GM18505 (cell line): ENCODE results near the gene TTBK2.

ENCODE experiments used
- ATAC-seq: cut with Tn5 transposase; IDR thresholded peaks from one replicate; pipeline ENCODE4 v1.9.1; 2021; ENCODE audit not compliant: unreplicated experiment
- POLR2A ChIP-seq: IDR thresholded peaks from 4 replicates; pipeline ENCODE4 v1.6.1; 2011; ENCODE audit warnings: borderline replicate concordance; ENCODE audit not compliant: insufficient read depth, insufficient read length; ENCODE audit errors: extremely low read depth

TTBK2 gene

DNA sequence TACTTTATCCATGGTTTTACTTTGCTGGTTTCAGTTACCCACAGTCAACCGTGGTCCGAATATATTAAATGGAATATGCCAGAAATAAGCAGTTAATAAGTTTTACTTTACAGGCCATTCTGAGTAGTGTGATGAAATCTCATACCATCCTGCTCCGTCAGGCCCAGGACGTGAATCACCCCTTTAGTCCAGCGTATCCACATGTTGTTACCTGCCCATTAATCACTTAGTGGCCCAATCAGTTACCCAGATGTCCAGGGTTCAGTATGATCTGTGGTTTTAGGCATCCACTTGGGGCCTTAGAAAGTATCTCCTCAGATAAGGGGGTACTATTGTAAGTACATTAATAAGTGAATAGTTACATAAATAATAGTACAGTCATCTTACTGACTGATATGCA, 88.0 kb downstream of the TTBK2 start:
- no peak for TF ChIP-seq POLR2A
- no peak for ATAC-seq

DNA sequence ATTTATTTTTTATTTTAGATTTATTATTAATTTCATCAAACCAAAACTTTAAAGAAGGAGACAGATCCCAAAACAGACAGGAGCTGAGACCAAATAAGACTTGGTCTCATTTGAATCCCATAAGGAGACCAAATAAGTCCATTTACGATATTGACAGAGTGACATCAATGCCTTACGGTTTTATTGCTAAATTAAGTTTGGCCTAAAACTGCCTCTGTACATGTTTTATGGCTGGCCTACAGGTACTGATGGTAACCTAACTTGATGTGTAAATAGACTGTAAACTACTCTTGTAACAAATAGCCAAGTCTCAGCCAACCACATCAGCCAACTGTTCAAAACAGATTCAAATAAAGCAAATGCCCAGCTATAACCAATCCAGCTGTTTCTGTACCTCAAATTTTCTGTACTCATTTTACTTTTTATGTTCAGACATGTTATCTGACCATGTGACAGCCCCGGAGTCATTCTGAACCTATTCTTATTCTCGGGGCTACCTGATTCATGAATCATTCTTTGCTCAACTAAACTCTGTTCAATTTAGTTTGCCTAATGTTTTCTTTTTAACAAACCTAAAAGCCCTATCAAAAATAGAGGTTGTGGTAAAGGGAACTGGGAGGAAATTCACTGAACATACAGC, 94.2 kb downstream of the TTBK2 start:
- no peak for TF ChIP-seq POLR2A
- ATAC-seq: no peak

DNA sequence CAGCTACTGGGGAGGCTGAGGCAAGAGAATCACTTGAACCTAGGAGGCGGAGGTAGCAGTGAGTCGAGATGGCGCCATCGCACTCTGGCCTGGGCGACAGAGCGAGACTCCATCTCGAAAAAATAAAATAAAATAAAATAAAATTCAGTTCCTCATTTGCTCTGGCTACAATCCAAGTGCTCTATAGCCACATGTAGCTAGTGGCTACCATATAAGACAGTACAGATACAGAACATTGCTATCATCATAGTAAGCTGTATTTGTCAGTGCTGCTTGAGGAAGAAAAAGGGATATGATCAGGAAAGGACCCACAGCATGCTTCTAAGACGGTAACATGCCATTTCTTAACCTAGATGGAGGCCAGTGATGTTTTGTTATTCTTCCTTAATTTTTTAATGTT, 95.0 kb downstream of the TTBK2 start:
- TF ChIP-seq POLR2A: no peak
- ATAC-seq: no peak

DNA sequence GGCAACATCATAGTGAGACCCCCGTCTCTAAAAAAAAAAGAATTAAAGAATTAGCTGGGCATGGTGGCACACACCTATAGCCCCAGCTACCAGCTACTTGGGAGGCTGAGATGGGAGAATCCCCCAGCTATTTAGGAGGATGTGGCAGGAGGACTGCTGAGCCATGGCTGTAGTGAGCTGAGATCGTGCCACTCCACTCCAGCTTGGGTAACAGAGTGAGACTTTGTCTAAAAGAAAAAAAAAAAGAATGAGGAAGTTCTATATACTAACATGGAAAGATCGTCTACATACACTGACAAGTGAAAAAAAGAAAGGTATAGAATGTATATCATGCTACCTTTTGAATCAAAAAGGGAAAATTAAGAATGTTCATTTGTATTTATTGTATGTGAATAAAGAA, 99.8 kb downstream of the TTBK2 start:
- ATAC-seq: no peak

DNA sequence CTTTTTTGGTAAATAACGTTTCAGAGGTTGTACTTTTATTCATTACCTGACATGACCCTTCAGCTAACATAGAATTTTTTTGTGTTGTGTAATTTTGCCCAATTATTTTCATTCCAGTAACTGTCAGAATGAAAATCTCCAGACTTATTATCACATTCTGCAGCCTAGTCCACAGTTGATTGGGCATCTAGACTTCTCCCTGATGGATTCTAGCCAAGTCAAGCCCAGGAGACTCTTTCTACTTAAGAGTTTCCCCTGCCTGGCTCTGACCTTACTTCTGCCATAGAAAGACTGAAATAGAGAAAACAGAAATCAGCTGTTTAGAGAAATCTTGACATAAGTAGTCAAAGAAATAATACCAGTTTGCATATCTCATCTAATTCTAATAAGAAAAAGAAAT, 100.8 kb downstream of the TTBK2 start:
- TF ChIP-seq POLR2A: no peak
- no peak for ATAC-seq

More for the DNA sequence above, 99.8 kb downstream of the TTBK2 start:
- no peak for TF ChIP-seq POLR2A

DNA sequence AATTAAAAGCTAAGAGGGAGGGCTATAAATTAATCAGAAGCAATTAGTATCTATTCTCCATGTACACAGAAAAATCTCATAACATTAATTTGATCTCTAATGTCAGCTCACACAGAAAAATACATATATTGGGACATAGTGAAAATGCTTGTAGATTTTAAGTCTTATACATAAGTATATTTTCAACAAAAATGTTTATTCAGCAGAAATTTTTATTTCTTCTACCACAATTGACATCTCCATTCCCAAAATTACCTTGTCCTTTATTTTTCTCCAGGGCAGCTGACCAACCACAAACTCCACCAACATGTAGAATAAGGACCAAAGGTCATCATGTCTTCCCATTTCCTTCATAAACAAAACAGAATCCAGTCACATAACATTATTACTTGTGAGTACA, 109.1 kb downstream of the TTBK2 start:
- TF ChIP-seq POLR2A: no peak
- no peak for ATAC-seq

DNA sequence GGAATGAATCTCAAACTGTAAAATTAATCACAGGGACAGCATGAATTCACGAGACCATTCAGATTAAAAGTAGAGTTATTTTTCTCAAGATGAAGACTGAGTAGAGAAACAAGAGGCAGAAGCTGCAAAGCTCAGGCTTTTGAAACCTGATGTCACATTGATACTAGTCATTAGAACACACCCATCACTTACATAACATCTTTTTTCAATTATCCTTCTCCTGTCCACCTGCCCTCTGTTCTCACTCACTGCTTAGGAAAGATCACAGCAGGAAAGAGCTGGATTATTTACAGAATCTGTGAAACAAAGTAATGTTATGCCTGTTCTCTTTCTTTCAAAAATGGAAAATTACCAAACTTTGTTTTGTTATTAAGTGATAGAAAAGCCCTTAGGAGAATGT, 111.7 kb downstream of the TTBK2 start:
- ATAC-seq: no peak

DNA sequence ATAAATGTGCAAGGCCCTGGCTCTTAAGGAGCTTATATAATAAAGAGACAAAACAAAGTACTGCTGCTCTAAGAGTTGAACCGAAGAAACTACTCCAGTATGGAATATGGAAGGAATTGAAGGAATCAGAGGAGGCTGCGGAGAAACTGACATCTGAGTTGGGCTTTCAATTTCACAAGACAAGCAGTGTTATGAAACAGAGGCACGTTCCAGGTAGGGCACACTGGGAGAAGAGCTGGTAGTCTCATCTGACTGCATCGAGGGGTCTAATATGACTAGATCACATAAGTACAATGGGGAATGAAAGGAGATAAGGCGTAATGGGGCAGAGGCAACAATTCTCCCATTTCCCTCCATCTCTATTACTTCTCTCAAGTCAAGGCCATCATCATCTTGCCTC, 115.3 kb downstream of the TTBK2 start:
- no peak for TF ChIP-seq POLR2A
- no peak for ATAC-seq

More for the DNA sequence above, 111.7 kb downstream of the TTBK2 start:
- no peak for TF ChIP-seq POLR2A

DNA sequence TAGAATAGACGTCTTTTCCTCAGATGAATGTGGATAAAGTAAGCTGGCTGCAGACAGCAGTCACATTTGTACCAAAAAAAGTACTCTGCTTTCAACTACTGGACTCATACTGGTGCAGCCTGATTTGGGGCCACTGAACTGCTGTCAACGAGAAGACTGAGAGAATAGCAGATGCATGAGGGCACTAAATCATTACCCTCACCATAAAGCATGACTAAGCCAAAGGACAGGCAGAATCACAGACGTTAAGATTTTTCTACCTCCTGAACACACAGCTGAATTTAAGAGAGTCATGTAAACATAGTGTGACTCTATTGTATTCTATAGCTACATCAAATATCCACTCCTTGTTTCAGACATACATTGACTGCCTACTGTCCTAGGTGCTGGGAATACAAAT, 115.8 kb downstream of the TTBK2 start:
- no peak for TF ChIP-seq POLR2A

DNA sequence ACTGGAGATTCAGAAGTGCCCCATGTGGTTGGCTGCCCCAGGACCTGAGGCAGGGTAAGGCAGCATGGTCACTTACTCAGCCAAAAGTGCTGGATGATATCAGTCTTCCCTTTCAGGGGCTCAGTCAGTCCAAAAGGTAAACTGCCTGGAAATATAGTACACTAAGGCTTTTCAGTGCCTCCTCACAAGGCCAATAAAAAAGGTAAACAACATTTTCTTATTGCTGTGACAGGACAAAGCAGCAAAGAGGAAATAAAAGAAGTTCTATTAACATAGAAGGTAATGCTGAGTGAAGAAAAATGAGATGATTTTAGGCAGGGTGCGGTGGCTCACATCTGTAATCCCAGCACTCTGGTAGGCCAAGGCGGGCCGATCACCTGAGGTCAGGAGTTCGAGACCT, 117.1 kb downstream of the TTBK2 start:
- no peak for ATAC-seq
- TF ChIP-seq POLR2A: no peak

More for the DNA sequence above, 115.8 kb downstream of the TTBK2 start:
- ATAC-seq: no peak

DNA sequence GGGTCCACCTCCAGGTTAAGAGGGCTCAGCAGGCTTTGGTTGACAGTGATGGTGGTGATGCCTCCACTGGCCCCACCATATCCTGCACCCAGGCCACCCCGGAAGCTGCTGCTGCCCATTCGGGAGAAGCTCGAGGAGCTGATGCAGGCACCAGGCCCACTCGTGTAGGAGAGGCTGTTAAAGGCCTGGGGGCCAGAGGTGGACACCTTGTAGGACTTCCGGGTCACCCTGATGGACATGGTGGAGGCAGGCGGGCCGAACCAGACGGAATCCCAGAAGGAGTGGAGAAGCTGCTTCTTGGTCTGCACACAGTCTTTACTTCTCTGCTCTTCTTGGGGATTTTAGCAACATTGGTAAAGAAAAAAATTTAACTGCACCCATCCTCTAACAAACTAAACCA, 118.4 kb downstream of the TTBK2 start:
- ATAC-seq: no peak
- no peak for TF ChIP-seq POLR2A

DNA sequence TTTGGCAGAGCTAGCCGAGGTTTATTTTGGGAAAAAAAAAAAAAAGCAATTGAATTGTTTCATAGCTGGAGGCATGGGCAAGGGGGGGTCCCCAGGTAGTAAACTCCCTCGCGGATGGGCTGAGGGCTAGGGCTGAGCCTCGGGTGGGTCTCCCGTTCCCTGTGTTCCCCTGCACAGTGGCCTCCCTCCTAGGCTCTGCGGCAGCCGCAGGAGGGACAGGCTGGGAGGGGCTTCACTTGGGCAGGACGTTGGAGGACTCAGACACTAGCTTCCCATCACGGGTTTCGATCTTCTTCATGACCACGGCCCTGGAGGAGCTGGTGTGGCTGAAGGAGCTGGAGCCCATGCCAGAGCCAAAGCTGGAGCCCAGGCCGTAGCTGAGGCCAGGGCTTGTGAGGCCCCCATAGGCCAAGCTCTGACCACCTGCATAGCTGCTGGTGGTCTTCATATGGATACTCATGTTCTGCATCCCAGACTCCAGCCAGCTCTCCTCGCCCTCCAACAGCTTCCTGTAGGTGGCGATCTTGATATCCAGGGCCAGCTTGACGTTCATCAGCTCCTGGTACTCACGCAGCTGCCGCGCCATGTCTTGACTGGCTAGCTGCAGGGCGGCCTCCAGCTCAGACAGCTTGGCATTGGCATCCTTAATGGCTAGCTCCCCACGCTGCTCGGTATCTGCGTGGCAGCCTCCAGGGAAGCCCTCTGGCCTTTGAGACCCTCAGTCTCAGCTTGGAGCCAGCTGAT, 119.7 kb downstream of the TTBK2 start:
- ATAC-seq: no peak
- no peak for TF ChIP-seq POLR2A

DNA sequence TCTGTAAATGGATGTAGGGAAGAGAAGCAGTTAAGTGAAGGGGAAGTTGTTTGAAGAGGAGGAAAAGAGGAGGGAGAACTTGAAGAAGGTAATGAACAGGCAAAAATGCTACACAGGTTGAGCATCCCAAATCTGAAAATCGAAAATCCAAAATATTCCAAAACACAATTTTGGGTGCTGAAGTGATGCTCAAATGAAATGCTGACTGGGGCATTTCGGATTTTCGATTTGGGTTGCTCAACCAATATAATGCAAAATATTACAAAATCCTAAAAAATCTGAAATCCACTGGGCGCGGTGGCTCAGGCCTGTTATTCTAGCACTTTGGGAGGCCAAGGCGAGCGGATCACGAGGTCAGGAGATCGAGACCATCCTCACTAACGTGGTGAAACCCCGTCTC, 121.8 kb downstream of the TTBK2 start:
- ATAC-seq: no peak
- TF ChIP-seq POLR2A: no peak
